Measurements from ENCODE around the gene SNED1.
A peak's percentile ranks its signal among the peaks of the same experiment; 100 is the strongest.

SNED1 gene

GRCh38 chr2:241122376-241123002, 124.1 kb downstream of the SNED1 start:
- TF ChIP-seq CTCF (conservative IDR thresholded peaks at IDR 0.05): no peak
- H3K27ac ChIP-seq: peak overlapping the region; percentile 81

- H3K27ac ChIP-seq: peak overlapping the region; percentile 81
- TF ChIP-seq CTCF (conservative IDR thresholded peaks at IDR 0.05): 0 out of 2 replicates have a peak, but pooled peaks have one; percentile 11
These were observed 125.6 kb downstream of the SNED1 start for GRCh38 chr2:241123816-241124536.

- peak overlapping the region; percentile 81 for H3K27ac ChIP-seq
These were observed 127.2 kb downstream of the SNED1 start for GRCh38 chr2:241125626-241126025.

GRCh38 chr2:241126201-241126611, 127.8 kb downstream of the SNED1 start:
- peak overlapping the region; percentile 81 for H3K27ac ChIP-seq
- no peak for TF ChIP-seq CTCF (conservative IDR thresholded peaks at IDR 0.05)

More at GRCh38 chr2:241125626-241126025, 127.2 kb downstream of the SNED1 start:
- no peak for TF ChIP-seq CTCF (conservative IDR thresholded peaks at IDR 0.05)

- peak overlapping the region; percentile 81 for H3K27ac ChIP-seq
- no peak for TF ChIP-seq CTCF (conservative IDR thresholded peaks at IDR 0.05)
These were observed 128.4 kb downstream of the SNED1 start for GRCh38 chr2:241126771-241127202.

GRCh38 chr2:241128266-241128665, 129.8 kb downstream of the SNED1 start:
- TF ChIP-seq CTCF (conservative IDR thresholded peaks at IDR 0.05): no peak
- H3K27ac ChIP-seq: peak overlapping the region; percentile 81; the same call in 1 of the 2 replicates

GRCh38 chr2:241129086-241129871, 130.9 kb downstream of the SNED1 start:
- no peak for TF ChIP-seq CTCF (conservative IDR thresholded peaks at IDR 0.05)
- H3K27ac ChIP-seq: no peak overlapping the region
